ENCODE results near the gene SGPP2.

The SGPP2 gene

GRCh38 chr2:222506230-222506935, 82.0 kb downstream of the SGPP2 start:
- TF ChIP-seq, protein P1, sequence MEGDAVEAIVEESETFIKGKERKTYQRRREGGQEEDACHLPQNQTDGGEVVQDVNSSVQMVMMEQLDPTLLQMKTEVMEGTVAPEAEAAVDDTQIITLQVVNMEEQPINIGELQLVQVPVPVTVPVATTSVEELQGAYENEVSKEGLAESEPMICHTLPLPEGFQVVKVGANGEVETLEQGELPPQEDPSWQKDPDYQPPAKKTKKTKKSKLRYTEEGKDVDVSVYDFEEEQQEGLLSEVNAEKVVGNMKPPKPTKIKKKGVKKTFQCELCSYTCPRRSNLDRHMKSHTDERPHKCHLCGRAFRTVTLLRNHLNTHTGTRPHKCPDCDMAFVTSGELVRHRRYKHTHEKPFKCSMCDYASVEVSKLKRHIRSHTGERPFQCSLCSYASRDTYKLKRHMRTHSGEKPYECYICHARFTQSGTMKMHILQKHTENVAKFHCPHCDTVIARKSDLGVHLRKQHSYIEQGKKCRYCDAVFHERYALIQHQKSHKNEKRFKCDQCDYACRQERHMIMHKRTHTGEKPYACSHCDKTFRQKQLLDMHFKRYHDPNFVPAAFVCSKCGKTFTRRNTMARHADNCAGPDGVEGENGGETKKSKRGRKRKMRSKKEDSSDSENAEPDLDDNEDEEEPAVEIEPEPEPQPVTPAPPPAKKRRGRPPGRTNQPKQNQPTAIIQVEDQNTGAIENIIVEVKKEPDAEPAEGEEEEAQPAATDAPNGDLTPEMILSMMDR (IDR thresholded peaks at IDR 0.05; ENCODE audit: low read depth, low read length, missing control alignments): no peak
- H3K36me3 ChIP-seq (replicated peaks): no peaks in the 10 kb centered on the region

GRCh38 chr2:222514901-222515300, 90.6 kb downstream of the SGPP2 start:
- no peak for DNase-seq
- TF ChIP-seq, protein P1 (IDR thresholded peaks at IDR 0.05; ENCODE audit: low read depth, low read length, missing control alignments): no peak
- in situ Hi-C loops (cut with HindIII; ENCODE audit: low pct_ligation_motif_present, low sequenced_read_pairs): no loop called here
- Histone ChIP-seq H3K36me3 (replicated peaks) (no peaks in the 10 kb centered on the region), H3K27ac (no peak overlapping the region), H3K27me3 (replicated peaks) (no peaks in the 10 kb centered on the region), H3K4me3 (ENCODE audit: low read depth, low read length) (no peak overlapping the region)

More at GRCh38 chr2:222506230-222506935, 82.0 kb downstream of the SGPP2 start:
- no peak overlapping the region for H3K4me3 ChIP-seq (ENCODE audit: low read depth, low read length)
- H3K27me3 ChIP-seq (replicated peaks): no peaks in the 10 kb centered on the region
- DNase-seq: no peak
- no peak overlapping the region for H3K27ac ChIP-seq
- in situ Hi-C loops (cut with HindIII; ENCODE audit: low pct_ligation_motif_present, low sequenced_read_pairs): no loop called here

GRCh38 chr2:222518570-222519381, 94.4 kb downstream of the SGPP2 start:
- Histone ChIP-seq H3K27ac (no peak overlapping the region), H3K36me3 (replicated peaks) (no peaks in the 10 kb centered on the region)
- in situ Hi-C loops (cut with HindIII; ENCODE audit: low pct_ligation_motif_present, low sequenced_read_pairs): no loop called here

DNA sequence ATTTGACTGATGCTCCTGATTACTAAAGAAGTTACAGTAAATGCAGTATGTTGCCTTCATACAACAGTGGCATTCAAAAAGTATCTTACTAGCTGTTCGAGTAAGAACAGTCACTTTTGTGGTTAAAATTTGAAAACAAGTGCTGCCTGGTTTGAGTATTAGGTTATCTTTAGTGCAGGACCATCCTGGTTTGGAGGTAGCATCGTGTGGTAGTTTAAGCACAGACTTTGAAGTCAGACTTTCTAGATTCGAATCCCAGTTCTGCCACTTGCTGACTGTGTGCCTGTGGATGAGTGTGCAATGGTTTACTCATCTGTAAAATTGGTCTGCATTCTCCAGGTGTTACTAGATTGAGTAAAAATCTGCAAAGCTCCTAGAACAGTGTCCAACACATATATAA, 96.8 kb downstream of the SGPP2 start:
- in situ Hi-C loops (cut with HindIII; ENCODE audit: low pct_ligation_motif_present, low sequenced_read_pairs): no loop called here

More at GRCh38 chr2:222518570-222519381, 94.4 kb downstream of the SGPP2 start:
- Histone ChIP-seq H3K27me3 (replicated peaks) (no peaks in the 10 kb centered on the region), H3K4me3 (ENCODE audit: low read depth, low read length) (no peak overlapping the region)
- TF ChIP-seq, protein P1 (IDR thresholded peaks at IDR 0.05; ENCODE audit: low read depth, low read length, missing control alignments): no peak
- no peak for DNase-seq

GRCh38 chr2:222522082-222522481, 97.7 kb downstream of the SGPP2 start:
- Histone ChIP-seq H3K27me3 (replicated peaks) (no peaks in the 10 kb centered on the region), H3K36me3 (replicated peaks) (no peaks in the 10 kb centered on the region), H3K27ac (no peak overlapping the region), H3K4me3 (ENCODE audit: low read depth, low read length) (no peak overlapping the region)
- TF ChIP-seq, protein P1 (IDR thresholded peaks at IDR 0.05; ENCODE audit: low read depth, low read length, missing control alignments): no peak
- in situ Hi-C loops (cut with HindIII; ENCODE audit: low pct_ligation_motif_present, low sequenced_read_pairs): no loop called here
- DNase-seq: no peak

More for the DNA sequence above, 96.8 kb downstream of the SGPP2 start:
- no peak for DNase-seq
- no peaks in the 10 kb centered on the region for H3K36me3 ChIP-seq (replicated peaks)
- TF ChIP-seq, protein P1 (IDR thresholded peaks at IDR 0.05; ENCODE audit: low read depth, low read length, missing control alignments): no peak
- no peak overlapping the region for H3K4me3 ChIP-seq (ENCODE audit: low read depth, low read length)
- H3K27ac ChIP-seq: no peak overlapping the region
- no peaks in the 10 kb centered on the region for H3K27me3 ChIP-seq (replicated peaks)
